Aorta (tissue), 5 donors: Measurements from ENCODE around the gene BCAS1. TPM values are rescaled to one million over a fixed set of nuclear protein-coding genes. Genes with fewer than 3 reads are reported as not detected.

ENCODE experiments used
- ATAC-seq: fragments of 200-7000 bp; cut with Tn5 transposase; one replicate; pipeline ENCODE4 v1.9.1; 2022; ENCODE audit warnings: moderate library complexity; ENCODE audit not compliant: low FRiP score
- DNase-seq, 2 donors: peaks; one replicate each; pipeline ENCODE4 v3.0.0-alpha.2; 2020
- H3K27ac ChIP-seq, 2 donors: one replicate each; pipeline ENCODE4 v1.5.1; 2013; ENCODE audit warnings: low read length in 2 of 2, mild to moderate bottlenecking in 2 of 2, moderate library complexity in 2 of 2, control low read depth in 1 of 2, inconsistent platforms in 1 of 2, low read depth in 1 of 2
- H3K27me3 ChIP-seq, 2 donors: one replicate each; pipeline ENCODE4 v1.6.1; 2013; ENCODE audit warnings: control low read depth in 1 of 2, low read length in 1 of 2, mild to moderate bottlenecking in 1 of 2, moderate library complexity in 1 of 2; ENCODE audit not compliant: insufficient read depth in 2 of 2, control insufficient read depth in 1 of 2
- H3K36me3 ChIP-seq, 2 donors: one replicate each; pipeline ENCODE4 v1.6.1; 2013; ENCODE audit warnings: control low read depth in 1 of 2, low read length in 1 of 2, mild to moderate bottlenecking in 1 of 2; ENCODE audit not compliant: insufficient read depth in 2 of 2, control insufficient read depth in 1 of 2
- H3K4me1 ChIP-seq, 2 donors: one replicate each; pipeline ENCODE4 v1.6.1; 2013; ENCODE audit warnings: low read length in 2 of 2, control low read depth in 1 of 2, mild to moderate bottlenecking in 1 of 2, moderate library complexity in 1 of 2; ENCODE audit not compliant: insufficient read depth in 2 of 2, control insufficient read depth in 1 of 2
- H3K4me3 ChIP-seq, 2 donors: one replicate each; pipeline ENCODE4 v1.5.1; 2013; ENCODE audit warnings: low read length in 2 of 2, control low read depth in 1 of 2, mild to moderate bottlenecking in 1 of 2
- H3K9me3 ChIP-seq: one replicate; pipeline ENCODE4 v1.6.1; 2013; ENCODE audit warnings: mild to moderate bottlenecking, low read length; ENCODE audit not compliant: control insufficient read depth
- WGBS, 2 donors: extraction: QIAGEN DNeasy Blood & Tissue Kit; methylation state at CpG; one replicate each; pipeline ENCODE4 v1.1.7; 2013; 5-methylcytosine and 5-hydroxymethylcytosine counted together
- intact Hi-C, 2 donors: fragments of 100-400 bp; cut with DNase I; formaldehyde crosslinking; loops; one replicate each; pipeline versions ENCODE4 v1.14.2 to v1.15.0; 2022
- polyA plus RNA-seq, 2 donors: library from polyadenylated mRNA; stranded (reverse); fragments of 200-250 nt; gene quantifications; one replicate each; pipeline ENCODE4 v1.2.3, GENCODE V29; 2013
- total RNA-seq, 2 donors: library from RNA; stranded (reverse); fragmentation: NEBNext Ultra II Directional; extraction: Animal tissue kit (Norgen Biotek cat#: 25700); gene quantifications; one replicate each; pipeline ENCODE4 v1.2.1, GENCODE V29; 2021
- donor health status: healthy with polysubstance abuse.
- donor health status: Bipolar disorder and iron deficiency.
- donor health status: DM: no; HTN: no; CAD: no.
- donor health status: DM: no; HTN: no; CAD: no.
- donor health status: DM: yes; HTN: yes; CAD: no.

Gene BCAS1
- total and polyA plus RNA-seq, 4 donors: 0.51 to 8.9 (median 1.8) TPM

- Histone ChIP-seq H3K4me1 (no peaks in the 10 kb centered on the region), H3K4me3 (no peak overlapping the region), H3K9me3 (no peaks in the 10 kb centered on the region), H3K27ac (no peak overlapping the region), H3K27me3 (no peaks in the 10 kb centered on the region), H3K36me3 (no peaks in the 10 kb centered on the region)
- WGBS, 2 donors: 59 to 62% methylated on average over 4 of the region's 4 CpGs
- intact Hi-C loops: no loop called here
- ATAC-seq: no peak
- DNase-seq: no peak
Observed at GRCh38 chr20:54105653-54106052, 35.3 kb upstream of the BCAS1 start.

- WGBS, 2 donors: 79 to 80% methylated on average over 4 of the region's 4 CpGs
- H3K9me3 ChIP-seq: no peaks in the 10 kb centered on the region
- ATAC-seq (no peak), DNase-seq (no peak)
- no peaks in the 10 kb centered on the region for H3K36me3 ChIP-seq
- H3K27ac ChIP-seq: no peak overlapping the region
- H3K4me3 ChIP-seq: no peak overlapping the region
- H3K27me3 ChIP-seq: no peaks in the 10 kb centered on the region
- intact Hi-C loops: no loop called here
- no peaks in the 10 kb centered on the region for H3K4me1 ChIP-seq
Observed at GRCh38 chr20:54104781-54105180, 34.4 kb upstream of the BCAS1 start.

GRCh38 chr20:54103762-54104600 lies 33.6 kb upstream of the BCAS1 start:
- intact Hi-C loops: loop anchor here in 1 of 2 donors (2.0 kb wide), 1 partner anchor 95 kb away; no protein-coding TSS in a partner anchor
- WGBS, 2 donors: 65 to 86% methylated on average over 6 of the region's 6 CpGs
- ATAC-seq: no peak
- Histone ChIP-seq H3K27ac (no peak overlapping the region), H3K4me1 (no peaks in the 10 kb centered on the region), H3K9me3 (no peaks in the 10 kb centered on the region), H3K4me3 (no peak overlapping the region), H3K36me3 (no peaks in the 10 kb centered on the region), H3K27me3 (no peaks in the 10 kb centered on the region)
- DNase-seq: no peak

- 39 to 40% methylated on average over 11 of the region's 11 CpGs for WGBS, 2 donors
Observed at GRCh38 chr20:54103067-54103761, 32.8 kb upstream of the BCAS1 start.

GRCh38 chr20:54102543-54102942 lies 32.1 kb upstream of the BCAS1 start:
- Histone ChIP-seq H3K4me1 (no peaks in the 10 kb centered on the region), H3K4me3 (no peak overlapping the region), H3K36me3 (no peaks in the 10 kb centered on the region), H3K9me3 (no peaks in the 10 kb centered on the region), H3K27me3 (no peaks in the 10 kb centered on the region), H3K27ac (no peak overlapping the region)
- DNase-seq: no peak
- intact Hi-C loops: loop anchor here in 1 of 2 donors (2.0 kb wide), 1 partner anchor 96 kb away; no protein-coding TSS in a partner anchor
- no peak for ATAC-seq
- 91 to 98% methylated on average over 2 of the region's 2 CpGs for WGBS, 2 donors

More at GRCh38 chr20:54103067-54103761, 32.8 kb upstream of the BCAS1 start:
- Histone ChIP-seq H3K27me3 (no peaks in the 10 kb centered on the region), H3K36me3 (no peaks in the 10 kb centered on the region), H3K4me1 (no peaks in the 10 kb centered on the region), H3K9me3 (no peaks in the 10 kb centered on the region), H3K27ac (no peak overlapping the region), H3K4me3 (no peak overlapping the region)
- peak; percentile 82 to 85 for DNase-seq
- ATAC-seq: peak; percentile 67
- intact Hi-C loops: loop anchor here in 1 of 2 donors (2.0 kb wide), 1 partner anchor 96 kb away; no protein-coding TSS in a partner anchor

- intact Hi-C loops: no loop called here
- H3K27me3 ChIP-seq: no peaks in the 10 kb centered on the region
- WGBS, 2 donors: 88 to 89% methylated on average over 2 of the region's 2 CpGs
- H3K4me1 ChIP-seq: no peaks in the 10 kb centered on the region
- H3K36me3 ChIP-seq: no peaks in the 10 kb centered on the region
- no peak overlapping the region for H3K4me3 ChIP-seq
- no peaks in the 10 kb centered on the region for H3K9me3 ChIP-seq
- H3K27ac ChIP-seq: no peak overlapping the region
- no peak for ATAC-seq
- DNase-seq: no peak
Observed at GRCh38 chr20:54100563-54100962, 30.2 kb upstream of the BCAS1 start.

GRCh38 chr20:54099894-54100293 lies 29.5 kb upstream of the BCAS1 start:
- Histone ChIP-seq H3K4me3 (no peak overlapping the region), H3K4me1 (no peaks in the 10 kb centered on the region), H3K36me3 (no peaks in the 10 kb centered on the region), H3K27me3 (no peaks in the 10 kb centered on the region), H3K9me3 (no peaks in the 10 kb centered on the region), H3K27ac (no peak overlapping the region)
- ATAC-seq (no peak), DNase-seq (no peak)
- WGBS, 2 donors: 95 to 97% methylated on average over 3 of the region's 3 CpGs
- intact Hi-C loops: loop anchor here (5.0 to 10.0 kb wide), 2 partner anchors 545 to 547 kb away; no protein-coding TSS in a partner anchor

- intact Hi-C loops: loop anchor here (5.0 to 10.0 kb wide), 2 partner anchors 547 to 549 kb away; no protein-coding TSS in a partner anchor
Observed at GRCh38 chr20:54098047-54098446, 27.7 kb upstream of the BCAS1 start.

More at GRCh38 chr20:54098047-54098446, 27.7 kb upstream of the BCAS1 start:
- Histone ChIP-seq H3K9me3 (no peaks in the 10 kb centered on the region), H3K27me3 (no peaks in the 10 kb centered on the region), H3K36me3 (no peaks in the 10 kb centered on the region), H3K4me3 (no peak overlapping the region), H3K4me1 (no peaks in the 10 kb centered on the region), H3K27ac (no peak overlapping the region)
- ATAC-seq: no peak
- DNase-seq: no peak
- 75 to 79% methylated on average over 3 of the region's 3 CpGs for WGBS, 2 donors
